ENCODE measurements around the gene APOA4. TPM values are rescaled to one million over a fixed set of nuclear protein-coding genes. Genes with fewer than 3 reads are reported as not detected.

The APOA4 gene
- polyA plus RNA-seq, 1 of the 3 experiments (the other 2 are of a cell fraction): not detected

Other genes with a start within 250 kb of the APOA4 start
- 15.5 and 15.9 TPM in 2 replicates for gene BUD13, start 50.3 kb downstream of the APOA4 start, polyA plus RNA-seq (2012; rRNA removed)
- 52.4 and 69.2 TPM in 2 replicates for gene ZPR1, start 35.3 kb downstream of the APOA4 start, polyA plus RNA-seq (2012; rRNA removed)
- not detected in 2 replicates for gene APOA5, start 31.4 kb downstream of the APOA4 start, polyA plus RNA-seq (2012; rRNA removed)
- gene APOC3, start 6.6 kb upstream of the APOA4 start, polyA plus RNA-seq (2012; rRNA removed): not detected in 2 replicates
- gene APOA1, start 14.3 kb upstream of the APOA4 start, polyA plus RNA-seq (2012; rRNA removed): 0.20 TPM in 1 of 2 replicates, not detected in the other

Data from SK-N-SH (cell line).